ENCODE measurements around the gene CMC2. TPM values are rescaled to one million over a fixed set of nuclear protein-coding genes. Genes with fewer than 3 reads are reported as not detected.

Gene CMC2
- total and polyA plus RNA-seq, 2 of the 13 experiments (the other 11 are each of a cell fraction or from before 2014, with no cell fraction given) = 116 to 129 TPM

GRCh38 chr16:80948886-80949493 is 57.7 kb downstream of the CMC2 start (continued):
- TF ChIP-seq DBP (CRISPR knock-in tag; IDR thresholded peaks at IDR 0.05; ENCODE audit: not compliant biosample characterization) (peak; percentile 33), POGK (CRISPR knock-in tag; conservative IDR thresholded peaks at IDR 0.05) (0 out of 2 replicates have a peak, but pooled peaks have one; percentile 28), ZNF431 (CRISPR knock-in tag; IDR thresholded peaks at IDR 0.05; ENCODE audit: borderline replicate concordance, low read depth) (no peak), SNAPC2 (CRISPR knock-in tag; IDR thresholded peaks at IDR 0.05) (no peak), ZNF513 (CRISPR knock-in tag; conservative IDR thresholded peaks at IDR 0.05) (no peak), ZNF160 (CRISPR knock-in tag; IDR thresholded peaks at IDR 0.05) (no peak), ZNF768 (CRISPR knock-in tag; IDR thresholded peaks at IDR 0.05) (no peak), RARG (CRISPR knock-in tag; IDR thresholded peaks at IDR 0.05; ENCODE audit: low read depth) (no peak), SRSF9 (IDR thresholded peaks at IDR 0.05; ENCODE audit: borderline replicate concordance, insufficient read depth, low read depth, low read length, poor library complexity, severe bottlenecking) (no peak), THAP7 (CRISPR knock-in tag; IDR thresholded peaks at IDR 0.05) (no peak), KMT2B (CRISPR knock-in tag; IDR thresholded peaks at IDR 0.05) (no peak), ISX (CRISPR knock-in tag; conservative IDR thresholded peaks at IDR 0.05) (no peak), DPF2 (CRISPR knock-in tag; IDR thresholded peaks at IDR 0.05; ENCODE audit: borderline replicate concordance, low read depth) (no peak), ZNF282 (IDR thresholded peaks at IDR 0.05; ENCODE audit: partially characterized antibody) (no peak), ZNF674 (CRISPR knock-in tag; IDR thresholded peaks at IDR 0.05; ENCODE audit: low read depth) (no peak), CENPX (CRISPR knock-in tag; IDR thresholded peaks at IDR 0.05) (no peak), MIER2 (CRISPR knock-in tag; IDR thresholded peaks at IDR 0.05) (no peak), SATB2 (CRISPR knock-in tag; IDR thresholded peaks at IDR 0.05) (0 out of 2 replicates have a peak, but pooled peaks have one; percentile 33), ATF7-NPFF (CRISPR knock-in tag; IDR thresholded peaks at IDR 0.05; ENCODE audit: low read depth) (no peak), PBX3 (CRISPR knock-in tag; IDR thresholded peaks at IDR 0.05; ENCODE audit: borderline replicate concordance) (no peak), ZHX1 (CRISPR knock-in tag; IDR thresholded peaks at IDR 0.05; ENCODE audit: low read depth) (no peak)
